ENCODE measurements around the gene GPN1.
"Not testable (repeated sequence)": the region's sequence is repeated elsewhere in the genome, so short reads cannot be mapped to it uniquely, and the experiment has no call there.

The GPN1 gene

GRCh38 chr2:27596627-27597026 lies 32.2 kb upstream of the GPN1 start:
- Histone ChIP-seq H3K9me3 (peaks cover 15% of the 10 kb centered on the region; the same call in 1 of the 2 replicates), H3K4me1 (peaks cover 6% of the 10 kb centered on the region; the same call in 1 of the 2 replicates), H3K4me3 (no peak overlapping the region), H3K36me3 (replicated peaks) (peaks cover 29% of the 10 kb centered on the region), H3K27me3 (ENCODE audit: low read depth) (no peaks in the 10 kb centered on the region)
- no peak for DNase-seq (ENCODE audit: low spot score in 2 of 2)
- in situ Hi-C loops (cut with MboI; ENCODE audit: low sequenced_read_pairs), result no loop called here

- no peaks in the 10 kb centered on the region for H3K9me3 ChIP-seq
- no peaks in the 10 kb centered on the region for H3K27me3 ChIP-seq (ENCODE audit: low read depth)
- H3K4me3 ChIP-seq, result no peak overlapping the region
- no peaks in the 10 kb centered on the region for H3K4me1 ChIP-seq
- in situ Hi-C loops (cut with MboI; ENCODE audit: low sequenced_read_pairs), result no loop called here
- DNase-seq (ENCODE audit: low spot score in 2 of 2), result no peak
- peaks cover 67% of the 10 kb centered on the region for H3K36me3 ChIP-seq (replicated peaks)
These were observed 22.2 kb upstream of the GPN1 start for GRCh38 chr2:27606611-27607010.

GRCh38 chr2:27613985-27614384 lies 14.9 kb upstream of the GPN1 start:
- DNase-seq (ENCODE audit: low spot score in 2 of 2), result no peak
- in situ Hi-C loops (cut with MboI; ENCODE audit: low sequenced_read_pairs), result no loop called here
- H3K4me3 ChIP-seq, result no peak overlapping the region
- H3K36me3 ChIP-seq (replicated peaks), result peaks cover 51% of the 10 kb centered on the region
- no peaks in the 10 kb centered on the region for H3K9me3 ChIP-seq
- no peaks in the 10 kb centered on the region for H3K4me1 ChIP-seq
- no peaks in the 10 kb centered on the region for H3K27me3 ChIP-seq (ENCODE audit: low read depth)

- DNase-seq (ENCODE audit: low spot score in 2 of 2), result no peak
- no peaks in the 10 kb centered on the region for H3K4me1 ChIP-seq
These were observed 13.5 kb upstream of the GPN1 start for GRCh38 chr2:27615316-27615715.

GRCh38 chr2:27621524-27621923 lies 7.3 kb upstream of the GPN1 start:
- in situ Hi-C loops (cut with MboI; ENCODE audit: low sequenced_read_pairs), result no loop called here
- no peak overlapping the region for H3K4me3 ChIP-seq
- H3K4me1 ChIP-seq, result peaks cover 7% of the 10 kb centered on the region
- DNase-seq (ENCODE audit: low spot score in 2 of 2), result no peak
- peaks cover 34% of the 10 kb centered on the region for H3K36me3 ChIP-seq (replicated peaks)
- H3K9me3 ChIP-seq, result no peaks in the 10 kb centered on the region
- H3K27me3 ChIP-seq (ENCODE audit: low read depth), result no peaks in the 10 kb centered on the region

More at GRCh38 chr2:27615316-27615715, 13.5 kb upstream of the GPN1 start:
- H3K9me3 ChIP-seq, result no peaks in the 10 kb centered on the region
- H3K27me3 ChIP-seq (ENCODE audit: low read depth), result no peaks in the 10 kb centered on the region
- H3K36me3 ChIP-seq (replicated peaks), result peaks cover 47% of the 10 kb centered on the region
- in situ Hi-C loops (cut with MboI; ENCODE audit: low sequenced_read_pairs), result no loop called here
- H3K4me3 ChIP-seq, result no peak overlapping the region

GRCh38 chr2:27622921-27623384 lies 5.9 kb upstream of the GPN1 start:
- peak; percentile 53 to 55 for DNase-seq (ENCODE audit: low spot score in 2 of 2)
- no peaks in the 10 kb centered on the region for H3K9me3 ChIP-seq
- no peak overlapping the region for H3K4me3 ChIP-seq
- peaks cover 23% of the 10 kb centered on the region for H3K36me3 ChIP-seq (replicated peaks)
- in situ Hi-C loops (cut with MboI; ENCODE audit: low sequenced_read_pairs), result no loop called here
- no peaks in the 10 kb centered on the region for H3K27me3 ChIP-seq (ENCODE audit: low read depth)
- H3K4me1 ChIP-seq, result peaks cover 7% of the 10 kb centered on the region

- DNase-seq (ENCODE audit: low spot score in 2 of 2), result no peak
- Histone ChIP-seq H3K4me1 (peaks cover 11% of the 10 kb centered on the region), H3K9me3 (no peaks in the 10 kb centered on the region), H3K36me3 (replicated peaks) (peaks cover 17% of the 10 kb centered on the region), H3K4me3 (no peak overlapping the region), H3K27me3 (ENCODE audit: low read depth) (no peaks in the 10 kb centered on the region)
- in situ Hi-C loops (cut with MboI; ENCODE audit: low sequenced_read_pairs), result no loop called here
These were observed 3.9 kb upstream of the GPN1 start for GRCh38 chr2:27624943-27625342.

GRCh38 chr2:27626323-27626722 lies 2.5 kb upstream of the GPN1 start:
- Histone ChIP-seq H3K4me1 (peaks cover 11% of the 10 kb centered on the region), H3K36me3 (replicated peaks) (peaks cover 17% of the 10 kb centered on the region)
- H3K27me3 ChIP-seq (ENCODE audit: low read depth); in situ Hi-C loops (cut with MboI; ENCODE audit: low sequenced_read_pairs); DNase-seq (ENCODE audit: low spot score in 2 of 2); H3K9me3 ChIP-seq; H3K4me3 ChIP-seq: not testable (repeated sequence)

- DNase-seq (ENCODE audit: low spot score in 2 of 2); H3K9me3 ChIP-seq; H3K4me3 ChIP-seq; in situ Hi-C loops (cut with MboI; ENCODE audit: low sequenced_read_pairs); H3K27me3 ChIP-seq (ENCODE audit: low read depth): not testable (repeated sequence)
- H3K36me3 ChIP-seq (replicated peaks), result peaks cover 13% of the 10 kb centered on the region
- H3K4me1 ChIP-seq, result peaks cover 11% of the 10 kb centered on the region
These were observed 1.9 kb upstream of the GPN1 start for GRCh38 chr2:27626921-27627320.

GRCh38 chr2:27627963-27628766 lies 685 bp upstream of the GPN1 start:
- Histone ChIP-seq H3K9me3 (no peaks in the 10 kb centered on the region), H3K36me3 (replicated peaks) (peaks cover 24% of the 10 kb centered on the region), H3K27me3 (ENCODE audit: low read depth) (no peaks in the 10 kb centered on the region), H3K4me1 (peaks cover 4% of the 10 kb centered on the region), H3K4me3 (peak overlapping the region; percentile 85)
- in situ Hi-C loops (cut with MboI; ENCODE audit: low sequenced_read_pairs), result no loop called here
- DNase-seq (ENCODE audit: low spot score in 2 of 2), result no peak

- peaks cover 28% of the 10 kb centered on the region for H3K36me3 ChIP-seq (replicated peaks)
- H3K27me3 ChIP-seq (ENCODE audit: low read depth); H3K9me3 ChIP-seq; H3K4me1 ChIP-seq; in situ Hi-C loops (cut with MboI; ENCODE audit: low sequenced_read_pairs); DNase-seq (ENCODE audit: low spot score in 2 of 2); H3K4me3 ChIP-seq: not testable (repeated sequence)
These were observed 1.4 kb downstream of the GPN1 start for GRCh38 chr2:27630257-27630656.

GRCh38 chr2:27634291-27634690 lies 5.4 kb downstream of the GPN1 start:
- no peaks in the 10 kb centered on the region for H3K9me3 ChIP-seq
- in situ Hi-C loops (cut with MboI; ENCODE audit: low sequenced_read_pairs), result no loop called here
- H3K27me3 ChIP-seq (ENCODE audit: low read depth), result no peaks in the 10 kb centered on the region
- no peak overlapping the region for H3K4me3 ChIP-seq
- peaks cover 4% of the 10 kb centered on the region for H3K4me1 ChIP-seq
- no peak for DNase-seq (ENCODE audit: low spot score in 2 of 2)
- peaks cover 52% of the 10 kb centered on the region for H3K36me3 ChIP-seq (replicated peaks)

GRCh38 chr2:27636766-27637165 lies 7.9 kb downstream of the GPN1 start:
- in situ Hi-C loops (cut with MboI; ENCODE audit: low sequenced_read_pairs), result no loop called here
- Histone ChIP-seq H3K4me3 (no peak overlapping the region), H3K9me3 (no peaks in the 10 kb centered on the region), H3K4me1 (0 out of 2 replicates have a peak, but pooled peaks cover 4% of the 10 kb centered on the region), H3K27me3 (ENCODE audit: low read depth) (no peaks in the 10 kb centered on the region), H3K36me3 (replicated peaks) (peaks cover 58% of the 10 kb centered on the region)
- no peak for DNase-seq (ENCODE audit: low spot score in 2 of 2)

- in situ Hi-C loops (cut with MboI; ENCODE audit: low sequenced_read_pairs), result no loop called here
- DNase-seq (ENCODE audit: low spot score in 2 of 2), result no peak
- H3K36me3 ChIP-seq (replicated peaks), result peaks cover 50% of the 10 kb centered on the region
These were observed 9.3 kb downstream of the GPN1 start for GRCh38 chr2:27638037-27638637.

More at GRCh38 chr2:27638037-27638637, 9.3 kb downstream of the GPN1 start:
- H3K27me3 ChIP-seq (ENCODE audit: low read depth), result no peaks in the 10 kb centered on the region
- H3K4me1 ChIP-seq, result 0 out of 2 replicates have a peak, but pooled peaks cover 4% of the 10 kb centered on the region
- no peak overlapping the region for H3K4me3 ChIP-seq
- no peaks in the 10 kb centered on the region for H3K9me3 ChIP-seq
